Lower lobe of right lung (tissue), 2 donors: ENCODE measurements around the gene KCNJ14. TPM values are rescaled to one million over a fixed set of nuclear protein-coding genes. Genes with fewer than 3 reads are reported as not detected.

ENCODE experiments used
- ATAC-seq, 2 donors: fragments of 200-7000 bp; cut with Tn5 transposase; one replicate each; pipeline ENCODE4 v1.9.1; 2020 to 2022; ENCODE audit warnings: mild to moderate bottlenecking in 2 of 2, moderate library complexity in 2 of 2
- DNase-seq: peaks from one replicate; pipeline ENCODE4 v3.0.0-alpha.2; 2020
- H3K27ac ChIP-seq: fragments of 200-600 bp; one replicate; pipeline ENCODE4 v1.8.0; 2022
- H3K27me3 ChIP-seq: fragments of 200-600 bp; one replicate; pipeline ENCODE4 v1.8.0; 2022; ENCODE audit warnings: low read depth
- H3K36me3 ChIP-seq: fragments of 200-600 bp; one replicate; pipeline ENCODE4 v1.8.0; 2022; ENCODE audit warnings: mild to moderate bottlenecking
- H3K4me1 ChIP-seq: fragments of 200-600 bp; one replicate; pipeline ENCODE4 v1.8.0; 2022
- H3K4me3 ChIP-seq: fragments of 200-600 bp; one replicate; pipeline ENCODE4 v1.8.0; 2022; ENCODE audit warnings: mild to moderate bottlenecking
- H3K9me3 ChIP-seq: fragments of 200-600 bp; one replicate; pipeline ENCODE4 v1.8.0; 2022
- intact Hi-C: fragments of 100-400 bp; cut with DNase I; formaldehyde crosslinking; loops from one replicate; pipeline ENCODE4 v1.11.0; 2022
- total RNA-seq: library from RNA; stranded (reverse); fragmentation: NEBNext Ultra II Directional; extraction: Animal tissue kit (Norgen Biotek cat#: 25700); gene quantifications from one replicate; pipeline ENCODE4 v1.2.1, GENCODE V29; 2021
- TF ChIP-seq, protein P1 (sequence below): fragments of 200-600 bp; IDR thresholded peaks from one replicate; pipeline ENCODE4 v1.8.0; 2022; ENCODE audit warnings: antibody characterized with exemption, mild to moderate bottlenecking
- donor health status: DM: no; HTN: yes; CAD: no; lungs with severe emphysema.

The KCNJ14 gene
- total RNA-seq, 1 donor from 2014 or later = 0.71 TPM

DNA sequence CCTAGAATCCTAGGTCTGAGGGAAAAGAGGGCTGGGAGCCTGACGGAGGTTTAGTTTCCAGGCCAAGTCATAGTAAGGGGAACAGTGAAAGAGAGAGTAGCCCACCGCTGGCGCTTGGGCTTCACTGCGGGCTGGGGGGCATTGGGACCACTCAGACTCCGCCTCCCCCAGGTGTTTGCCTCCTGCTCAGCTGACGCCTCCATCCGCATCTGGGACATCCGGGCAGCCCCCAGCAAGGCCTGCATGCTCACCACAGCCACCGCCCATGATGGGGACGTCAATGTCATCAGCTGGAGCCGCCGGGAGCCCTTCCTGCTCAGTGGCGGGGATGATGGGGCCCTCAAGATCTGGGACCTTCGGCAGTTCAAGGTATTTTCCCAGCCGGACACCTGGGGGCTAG lies 4.5 kb upstream of the KCNJ14 start:
- TF ChIP-seq, protein P1, sequence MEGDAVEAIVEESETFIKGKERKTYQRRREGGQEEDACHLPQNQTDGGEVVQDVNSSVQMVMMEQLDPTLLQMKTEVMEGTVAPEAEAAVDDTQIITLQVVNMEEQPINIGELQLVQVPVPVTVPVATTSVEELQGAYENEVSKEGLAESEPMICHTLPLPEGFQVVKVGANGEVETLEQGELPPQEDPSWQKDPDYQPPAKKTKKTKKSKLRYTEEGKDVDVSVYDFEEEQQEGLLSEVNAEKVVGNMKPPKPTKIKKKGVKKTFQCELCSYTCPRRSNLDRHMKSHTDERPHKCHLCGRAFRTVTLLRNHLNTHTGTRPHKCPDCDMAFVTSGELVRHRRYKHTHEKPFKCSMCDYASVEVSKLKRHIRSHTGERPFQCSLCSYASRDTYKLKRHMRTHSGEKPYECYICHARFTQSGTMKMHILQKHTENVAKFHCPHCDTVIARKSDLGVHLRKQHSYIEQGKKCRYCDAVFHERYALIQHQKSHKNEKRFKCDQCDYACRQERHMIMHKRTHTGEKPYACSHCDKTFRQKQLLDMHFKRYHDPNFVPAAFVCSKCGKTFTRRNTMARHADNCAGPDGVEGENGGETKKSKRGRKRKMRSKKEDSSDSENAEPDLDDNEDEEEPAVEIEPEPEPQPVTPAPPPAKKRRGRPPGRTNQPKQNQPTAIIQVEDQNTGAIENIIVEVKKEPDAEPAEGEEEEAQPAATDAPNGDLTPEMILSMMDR = no peak
- Histone ChIP-seq H3K27ac (no peak overlapping the region), H3K4me1 (peaks cover 12% of the 10 kb centered on the region), H3K36me3 (peaks cover 82% of the 10 kb centered on the region), H3K27me3 (no peaks in the 10 kb centered on the region), H3K4me3 (no peak overlapping the region), H3K9me3 (no peaks in the 10 kb centered on the region)
- no peak for DNase-seq
- ATAC-seq = no peak
- intact Hi-C loops = no loop called here

DNA sequence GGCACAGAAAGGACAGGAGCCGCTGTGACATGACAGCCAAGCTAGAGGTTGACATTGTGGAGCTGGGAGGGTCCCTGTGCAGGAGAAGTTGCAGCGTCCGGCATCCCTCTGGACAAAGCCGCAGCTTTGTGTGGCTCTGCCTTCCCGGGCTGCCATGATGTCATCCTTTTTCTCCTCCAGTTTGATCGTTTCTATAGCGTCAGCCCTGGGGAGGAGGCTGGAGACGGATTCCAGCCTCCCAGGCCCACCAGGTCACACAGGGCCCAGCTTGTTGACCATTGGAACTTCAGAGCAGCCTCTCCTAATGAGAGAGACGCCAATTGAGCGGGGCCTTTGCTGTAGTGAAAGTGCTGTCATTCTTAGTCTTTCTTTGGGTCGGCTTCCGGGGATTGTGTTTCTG lies 3.8 kb upstream of the KCNJ14 start:
- Histone ChIP-seq H3K27me3 (no peaks in the 10 kb centered on the region), H3K9me3 (no peaks in the 10 kb centered on the region), H3K4me1 (peaks cover 6% of the 10 kb centered on the region), H3K4me3 (no peak overlapping the region), H3K27ac (no peak overlapping the region), H3K36me3 (peaks cover 90% of the 10 kb centered on the region)
- DNase-seq = no peak
- TF ChIP-seq, protein P1 = no peak
- ATAC-seq = no peak
- intact Hi-C loops = no loop called here

GRCh38 chr19:48452289-48453190 lies 2.8 kb upstream of the KCNJ14 start:
- Histone ChIP-seq H3K9me3 (no peaks in the 10 kb centered on the region), H3K36me3 (peaks cover 92% of the 10 kb centered on the region), H3K4me3 (no peak overlapping the region), H3K27me3 (no peaks in the 10 kb centered on the region), H3K4me1 (no peaks in the 10 kb centered on the region), H3K27ac (no peak overlapping the region)
- intact Hi-C loops = no loop called here
- ATAC-seq = no peak
- TF ChIP-seq, protein P1 = no peak
- peak; percentile 38 for DNase-seq

GRCh38 chr19:48454150-48454730 lies 1.1 kb upstream of the KCNJ14 start:
- ATAC-seq = no peak
- peaks cover 77% of the 10 kb centered on the region for H3K36me3 ChIP-seq
- TF ChIP-seq, protein P1 = no peak

DNA sequence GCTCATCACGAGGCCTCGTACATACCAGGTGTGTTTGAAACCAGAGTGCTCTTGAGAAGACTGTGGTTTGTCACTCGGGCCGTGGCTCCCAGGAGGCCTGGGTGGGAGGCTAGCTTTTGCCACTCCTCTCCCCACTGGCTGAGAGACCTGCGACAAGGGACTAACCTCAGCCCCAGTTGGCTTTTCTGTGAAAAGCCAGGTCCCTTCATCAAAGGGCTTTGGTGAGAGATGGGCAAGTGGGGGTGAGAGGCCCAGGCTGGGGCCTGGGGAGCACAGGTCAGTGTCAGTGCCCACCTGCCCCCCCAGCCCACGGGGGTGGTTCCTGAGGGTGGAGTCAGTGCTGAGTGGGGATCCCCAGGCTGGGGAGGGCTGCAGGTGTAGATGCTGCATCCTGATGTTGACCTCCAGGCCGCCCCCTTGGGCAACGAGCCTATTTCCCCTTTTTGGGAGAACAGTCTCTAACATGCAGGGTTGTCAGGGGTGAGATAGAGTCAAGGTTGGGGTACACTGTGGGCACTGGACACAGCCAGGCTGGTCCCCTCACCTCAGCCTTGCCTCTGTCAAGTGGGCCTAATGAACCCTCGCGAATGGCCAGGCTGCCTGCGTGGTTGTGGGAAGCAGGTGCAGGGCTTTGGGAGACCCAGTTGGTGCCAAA lies 661 bp downstream of the KCNJ14 start:
- H3K36me3 ChIP-seq = peaks cover 59% of the 10 kb centered on the region
- ATAC-seq = peak in 1 of 2 donors; percentile 7
- intact Hi-C loops = no loop called here
- H3K4me1 ChIP-seq = no peaks in the 10 kb centered on the region
- H3K27ac ChIP-seq = no peak overlapping the region
- TF ChIP-seq, protein P1 = no peak
- H3K9me3 ChIP-seq = no peaks in the 10 kb centered on the region
- no peak overlapping the region for H3K4me3 ChIP-seq
- no peaks in the 10 kb centered on the region for H3K27me3 ChIP-seq
- DNase-seq = peak; percentile 43

More at GRCh38 chr19:48454150-48454730, 1.1 kb upstream of the KCNJ14 start:
- H3K27me3 ChIP-seq = no peaks in the 10 kb centered on the region
- H3K4me3 ChIP-seq = no peak overlapping the region
- no peaks in the 10 kb centered on the region for H3K9me3 ChIP-seq
- intact Hi-C loops = no loop called here
- no peak for DNase-seq
- no peak overlapping the region for H3K27ac ChIP-seq
- no peaks in the 10 kb centered on the region for H3K4me1 ChIP-seq
